Panc1 (cell line): Measurements from ENCODE around the gene BAX. TPM values are rescaled to one million over a fixed set of nuclear protein-coding genes. Genes with fewer than 3 reads are reported as not detected.

Source experiments
- ATAC-seq: fragments of 200-7000 bp; cut with Tn5 transposase; 2 replicates; pipeline ENCODE4 v1.9.1; 2020; ENCODE audit warnings: mild to moderate bottlenecking, moderate library complexity
- BruUV-seq: library from RNA; stranded (reverse); fragments of 400-500 nt; replicated peaks from 2 replicates; lab custom pipeline; 2021; lab: Mats Ljungman, UMichigan
- CTCF ChIA-PET: fragments of 300-600 bp; sonication (Branson Sonifier 250); formaldehyde crosslinking; loops from one replicate; lab custom pipeline; 2022; ENCODE audit warnings: antibody characterized with exemption; lab: Charles Lee
- POLR2A ChIA-PET: fragments of 300-600 bp; sonication (Branson Sonifier 250); formaldehyde crosslinking; loops from one replicate; lab custom pipeline; 2022; ENCODE audit warnings: antibody characterized with exemption; lab: Charles Lee
- DNase-seq: peaks from one replicate; pipeline ENCODE4 v3.0.0-alpha.2; 2010; ENCODE audit warnings: low read depth, low spot score
- H3K27ac ChIP-seq: 2 replicates; pipeline ENCODE4 v1.5.1; 2011; ENCODE audit warnings: mild to moderate bottlenecking, low read length, inconsistent platforms
- H3K27me3 ChIP-seq: fragments of 200-500 bp; sonication (Bioruptor generic); 2 replicates; pipeline ENCODE4 v1.6.0; 2014; ENCODE audit warnings: low read length, inconsistent platforms; ENCODE audit not compliant: control insufficient read depth, insufficient read depth
- H3K36me3 ChIP-seq: fragments of 200-500 bp; sonication (Bioruptor generic); 2 replicates; pipeline ENCODE4 v1.5.1; 2014; ENCODE audit warnings: inconsistent platforms, mild to moderate bottlenecking, low read length, moderate library complexity; ENCODE audit not compliant: control insufficient read depth, insufficient read depth
- H3K4me1 ChIP-seq: 2 replicates; pipeline ENCODE4 v1.5.1; 2011; ENCODE audit warnings: inconsistent platforms, mild to moderate bottlenecking, low read length, moderate library complexity; ENCODE audit not compliant: control insufficient read depth, insufficient read depth
- H3K4me3 ChIP-seq, 2 experiments: 2 replicates each; pipeline ENCODE4 v1.5.1; 2011 to 2012; ENCODE audit warnings: low read depth in 2 of 2, low read length in 2 of 2, mild to moderate bottlenecking in 2 of 2, inconsistent platforms in 1 of 2, moderate library complexity in 1 of 2
- H3K9me3 ChIP-seq: fragments of 200-500 bp; sonication (Bioruptor generic); 2 replicates; pipeline ENCODE4 v1.5.1; 2014; ENCODE audit warnings: low read depth, mild to moderate bottlenecking, inconsistent platforms, low read length, moderate library complexity; ENCODE audit not compliant: control insufficient read depth, insufficient read depth
- CTCF ChIP-seq: fragments of 450-650 bp; IDR thresholded peaks from 2 replicates; pipeline ENCODE4 v1.5.1; 2017; ENCODE audit warnings: mild to moderate bottlenecking
- POLR2AphosphoS5 ChIP-seq: IDR thresholded peaks from 2 replicates; pipeline ENCODE4 v1.6.1; 2012; ENCODE audit warnings: mild to moderate bottlenecking, low read depth, low read length, moderate library complexity
- REST ChIP-seq, 2 experiments: IDR thresholded peaks; 2 replicates each; pipeline ENCODE4 v1.6.1; 2011 to 2012; ENCODE audit warnings: low read depth in 2 of 2, control low read depth in 1 of 2, low read length in 1 of 2, mild to moderate bottlenecking in 1 of 2, moderate library complexity in 1 of 2; ENCODE audit not compliant: insufficient read depth in 1 of 2
- SIN3A ChIP-seq: IDR thresholded peaks from 2 replicates; pipeline ENCODE4 v1.6.1; 2012; ENCODE audit warnings: low read depth, mild to moderate bottlenecking, low read length, moderate library complexity, borderline replicate concordance; ENCODE audit not compliant: insufficient read depth
- TCF7L2 ChIP-seq: IDR thresholded peaks from 2 replicates; pipeline ENCODE4 v1.6.1; 2011; ENCODE audit warnings: mild to moderate bottlenecking, low read depth, low read length, inconsistent platforms
- in situ Hi-C: cut with HindIII; loops from 2 replicates; pipeline ENCODE4 v1.10.0; 2016; ENCODE audit warnings: low sequenced_read_pairs, low pct_unique_long_range_greater_than_20kb
- intact Hi-C: fragments of 100-400 bp; cut with micrococcal nuclease; formaldehyde crosslinking; loops from one replicate; pipeline ENCODE4 v1.10.0; 2022; ENCODE audit not compliant: unreplicated experiment
- total RNA-seq: library from RNA; stranded (reverse); gene quantifications from one replicate; pipeline ENCODE4 v1.2.1, GENCODE V29; 2021; ENCODE audit not compliant: unreplicated experiment

BAX gene
- total RNA-seq, 1 experiment from 2014 or later = 100 TPM

- Histone ChIP-seq H3K4me1 (no peaks in the 10 kb centered on the region), H3K27me3 (no peaks in the 10 kb centered on the region), H3K4me3 (no peak overlapping the region), H3K27ac (no peak overlapping the region), H3K36me3 (peaks cover 5% of the 10 kb centered on the region), H3K9me3 (no peaks in the 10 kb centered on the region)
- in situ Hi-C loops = no loop called here
- no TSS peak for BruUV-seq
- intact Hi-C loops = no loop called here
- ATAC-seq (no peak), DNase-seq (no peak)
- TF ChIP-seq REST (IDR thresholded peaks at IDR 0.05; ENCODE audit: insufficient read depth in 1 of 2, low read depth in 2 of 2, low read length in 1 of 2) (no peak), TCF7L2 (no peak), POLR2AphosphoS5 (no peak), CTCF (no peak), SIN3A (no peak)
- ChIA-PET POLR2A (no interaction called here), CTCF (no interaction called here)
Measured at GRCh38 chr19:48914181-48914580, 40.5 kb upstream of the BAX start.

GRCh38 chr19:48915757-48916156 is 38.9 kb upstream of the BAX start:
- H3K9me3 ChIP-seq = no peaks in the 10 kb centered on the region
- H3K27me3 ChIP-seq = no peaks in the 10 kb centered on the region
- intact Hi-C loops = no loop called here
- ATAC-seq = no peak
- in situ Hi-C loops = no loop called here
- H3K27ac ChIP-seq = no peak overlapping the region
- TF ChIP-seq POLR2AphosphoS5 (no peak), SIN3A (no peak), TCF7L2 (no peak), CTCF (no peak), REST (IDR thresholded peaks at IDR 0.05; ENCODE audit: insufficient read depth in 1 of 2, low read depth in 2 of 2, low read length in 1 of 2) (no peak)
- ChIA-PET CTCF (interaction anchor here (0.6 kb wide), 1 partner anchor 10 kb away, joined by 6 read pairs; no protein-coding TSS in a partner anchor), POLR2A (no interaction called here)
- no peak for DNase-seq
- BruUV-seq = no TSS peak
- no peaks in the 10 kb centered on the region for H3K4me1 ChIP-seq
- H3K4me3 ChIP-seq = no peak overlapping the region
- peaks cover 5% of the 10 kb centered on the region for H3K36me3 ChIP-seq
